SK-N-SH (cell line): Measurements from ENCODE around the gene AP3S2. TPM values are rescaled to one million over a fixed set of nuclear protein-coding genes. Genes with fewer than 3 reads are reported as not detected.

Experiments used
- CTCF ChIA-PET: fragments of 300-600, 350-600 bp; formaldehyde crosslinking; extraction: SDS; loops from one replicate; lab custom pipeline; 2021; lab: Yijun Ruan, JAX
- POLR2A ChIA-PET: fragments of 350-600 bp; sonication (Branson Sonifier 250); formaldehyde crosslinking; extraction: SDS; loops from one replicate; lab custom pipeline; 2020; ENCODE audit warnings: antibody characterized with exemption, inconsistent platforms; lab: Yijun Ruan, JAX
- DNase-seq: peaks from one replicate; pipeline ENCODE4 v3.0.0; 2012
- H2AFZ ChIP-seq: fragments of 200-600 bp; sonication (generic); 2 replicates; pipeline ENCODE4 v1.8.1; 2016; ENCODE audit warnings: antibody characterized with exemption, mild to moderate bottlenecking, low read depth
- H3F3A ChIP-seq: fragments of 200-600 bp; sonication (generic); replicated peaks from 2 replicates; pipeline ENCODE3; 2016; ENCODE audit warnings: antibody characterized with exemption, mild to moderate bottlenecking; ENCODE audit not compliant: insufficient read depth
- H3K27ac ChIP-seq, 2 experiments: fragments of 200-500 bp in 1 of 2; fragments of 200-600 bp in 1 of 2; sonication (Bioruptor generic) in 1 of 2; sonication (generic), shearing (Covaris generic) in 1 of 2; 2 replicates each; pipeline versions ENCODE4 v1.5.1 to v1.6.1; 2014 to 2016; ENCODE audit warnings: low read depth in 2 of 2, inconsistent platforms in 1 of 2, low read length in 1 of 2, mild to moderate bottlenecking in 1 of 2, mixed read lengths in 1 of 2
- H3K27me3 ChIP-seq: fragments of 200-600 bp; sonication (generic), shearing (Covaris generic); 2 replicates; pipeline ENCODE4 v1.6.1; 2016; ENCODE audit warnings: mixed run types; ENCODE audit not compliant: insufficient read depth
- H3K36me3 ChIP-seq, 2 experiments: fragments of 200-500 bp in 1 of 2; fragments of 200-600 bp in 1 of 2; sonication (Bioruptor generic) in 1 of 2; sonication (generic) in 1 of 2; replicated peaks in 1 of 2; 2 replicates each; pipeline versions ENCODE3 to v1.5.1; 2014 to 2016; ENCODE audit warnings: low read length in 1 of 2, mild to moderate bottlenecking in 1 of 2; ENCODE audit not compliant: insufficient read depth in 2 of 2, control insufficient read depth in 1 of 2
- H3K4me1 ChIP-seq, 2 experiments: fragments of 200-500 bp in 1 of 2; fragments of 200-600 bp in 1 of 2; sonication (Bioruptor generic) in 1 of 2; sonication (generic), shearing (Covaris generic) in 1 of 2; 2 replicates each; pipeline versions ENCODE4 v1.5.1 to v1.6.1; 2014 to 2016; ENCODE audit warnings: low read depth in 1 of 2, low read length in 1 of 2, mixed run types in 1 of 2; ENCODE audit not compliant: insufficient read depth in 2 of 2, control insufficient read depth in 1 of 2
- H3K4me2 ChIP-seq: fragments of 200-600 bp; sonication (generic), shearing (Covaris generic); 2 replicates; pipeline ENCODE4 v1.6.1; 2017; ENCODE audit warnings: mixed run types
- H3K4me3 ChIP-seq, 2 experiments: fragments of 200-500 bp in 1 of 2; fragments of 200-600 bp in 1 of 2; sonication (Bioruptor generic) in 1 of 2; sonication (generic), shearing (Covaris generic) in 1 of 2; 2 replicates each; pipeline versions ENCODE4 v1.5.1 to v1.8.1; 2014 to 2016; ENCODE audit warnings: low read depth in 2 of 2, inconsistent platforms in 1 of 2, low read length in 1 of 2, mild to moderate bottlenecking in 1 of 2, mixed read lengths in 1 of 2, moderate library complexity in 1 of 2
- H3K79me2 ChIP-seq: fragments of 200-600 bp; sonication (generic); 2 replicates; pipeline ENCODE4 v1.8.1; 2017; ENCODE audit warnings: mild to moderate bottlenecking; ENCODE audit not compliant: insufficient read depth
- H3K9ac ChIP-seq: fragments of 200-600 bp; sonication (generic); 2 replicates; pipeline ENCODE4 v1.6.1; 2017; ENCODE audit warnings: mixed run types
- H3K9me2 ChIP-seq: fragments of 200-600 bp; sonication (generic); 2 replicates; pipeline ENCODE4 v1.6.1; 2017; ENCODE audit warnings: mixed run types
- H3K9me3 ChIP-seq: fragments of 200-600 bp; sonication (generic); 2 replicates; pipeline ENCODE4 v1.6.1; 2017; ENCODE audit warnings: mixed run types, mild to moderate bottlenecking, moderate library complexity
- H4K20me1 ChIP-seq: fragments of 200-600 bp; sonication (generic); 2 replicates; pipeline ENCODE4 v1.6.1; 2017; ENCODE audit warnings: mild to moderate bottlenecking, mixed run types; ENCODE audit not compliant: insufficient read depth
- EP300 ChIP-seq, 2 experiments: IDR thresholded peaks; 2 replicates each; pipeline versions ENCODE4 v1.4.0 to v1.6.1; 2012; ENCODE audit warnings: borderline replicate concordance in 1 of 2, low read depth in 1 of 2, low read length in 1 of 2
- FOXM1 ChIP-seq: IDR thresholded peaks from 2 replicates; pipeline ENCODE4 v1.4.0; 2012; ENCODE audit warnings: low read depth, mild to moderate bottlenecking
- GATA2 ChIP-seq: sonication (generic); formaldehyde crosslinking; IDR thresholded peaks from 2 replicates; pipeline ENCODE4 v1.5.0; 2020; ENCODE audit warnings: mild to moderate bottlenecking, missing genetic modification reagents
- MAX ChIP-seq: IDR thresholded peaks from 2 replicates; pipeline ENCODE4 v1.4.0; 2012; ENCODE audit warnings: low read depth
- MEF2A ChIP-seq: IDR thresholded peaks from 2 replicates; pipeline ENCODE4 v1.4.0; 2012; ENCODE audit warnings: low read depth, borderline replicate concordance
- NFIC ChIP-seq: IDR thresholded peaks from 2 replicates; pipeline ENCODE4 v1.4.0; 2012; ENCODE audit warnings: borderline replicate concordance
- PBX3 ChIP-seq: IDR thresholded peaks from 2 replicates; pipeline ENCODE4; 2012
- RAD21 ChIP-seq: IDR thresholded peaks from 2 replicates; pipeline ENCODE4 v1.6.1; 2012; ENCODE audit warnings: mild to moderate bottlenecking, low read length
- SIN3A ChIP-seq: IDR thresholded peaks from 2 replicates; pipeline ENCODE4 v1.6.1; 2012; ENCODE audit warnings: low read depth, mild to moderate bottlenecking, low read length, moderate library complexity, borderline replicate concordance
- YY1 ChIP-seq: IDR thresholded peaks from 2 replicates; pipeline ENCODE4 v1.4.0; 2012; ENCODE audit warnings: low read depth, mild to moderate bottlenecking
- WGBS: methylation state at CpG from one replicate; pipeline ENCODE4 v1.1.6; 2017; ENCODE audit warnings: low lambda C conversion rate; 5-methylcytosine and 5-hydroxymethylcytosine counted together
- polyA plus RNA-seq, 3 experiments: library from polyadenylated mRNA; depleted of rRNA; stranded (reverse); fragments of >200 nt; gene quantifications; 2 replicates each; pipeline ENCODE4 v1.2.3, GENCODE V29; 2012
- TF ChIP-seq, protein P1 (sequence below): fragments of 200-600 bp; sonication (generic); IDR thresholded peaks from 2 replicates; pipeline ENCODE4 v1.6.1; 2017; ENCODE audit warnings: antibody characterized with exemption, mild to moderate bottlenecking, moderate library complexity
- TF ChIP-seq, protein P2 (sequence below): IDR thresholded peaks from 2 replicates; pipeline ENCODE4 v1.4.0; 2012; ENCODE audit warnings: low read depth, borderline replicate concordance

The AP3S2 gene
- polyA plus RNA-seq, 1 of the 3 experiments (the other 2 are of a cell fraction) = 11.9 TPM

DNA sequence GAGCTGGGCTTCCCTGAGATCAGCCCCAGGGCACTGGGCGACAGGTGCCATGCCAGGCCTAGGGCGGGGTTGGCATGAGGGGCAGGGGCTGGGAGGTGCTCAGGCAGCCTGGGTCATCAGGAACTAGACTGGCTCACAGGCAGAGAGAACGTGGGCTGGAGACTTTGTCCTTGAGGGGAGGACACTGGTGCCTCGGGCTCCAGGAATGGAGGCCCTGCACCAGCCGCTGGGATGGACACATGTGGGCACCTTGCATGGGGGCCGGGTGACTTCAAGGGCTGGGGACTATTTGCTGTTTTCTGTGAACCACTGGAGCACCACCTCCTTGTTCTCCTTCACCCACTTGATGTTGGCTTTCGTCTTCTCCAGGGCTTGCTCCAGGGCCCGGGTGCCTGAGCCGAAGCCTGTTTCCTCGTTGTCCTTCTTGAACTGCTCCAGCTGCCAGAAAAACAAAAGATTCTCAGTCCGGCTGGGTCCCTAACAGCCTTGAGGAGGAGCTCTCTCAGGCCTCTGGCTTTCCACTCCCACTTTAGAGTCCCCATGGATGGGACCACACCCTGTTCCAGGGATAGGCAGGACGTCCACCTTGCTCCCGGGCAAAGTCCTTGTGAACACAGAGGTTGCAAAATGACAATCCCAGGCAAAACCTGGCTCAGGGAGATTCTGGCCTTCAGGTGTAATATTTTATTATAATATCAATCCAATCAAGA is 108.6 kb downstream of the AP3S2 start:
- no peaks in the 10 kb centered on the region for H3K27me3 ChIP-seq
- H3K4me2 ChIP-seq = no peak overlapping the region
- no peaks in the 10 kb centered on the region for H3K9me2 ChIP-seq
- H4K20me1 ChIP-seq = no peaks in the 10 kb centered on the region
- no peaks in the 10 kb centered on the region; a peak in 1 of 4 replicates for H3K4me1 ChIP-seq
- TF ChIP-seq, protein P1, sequence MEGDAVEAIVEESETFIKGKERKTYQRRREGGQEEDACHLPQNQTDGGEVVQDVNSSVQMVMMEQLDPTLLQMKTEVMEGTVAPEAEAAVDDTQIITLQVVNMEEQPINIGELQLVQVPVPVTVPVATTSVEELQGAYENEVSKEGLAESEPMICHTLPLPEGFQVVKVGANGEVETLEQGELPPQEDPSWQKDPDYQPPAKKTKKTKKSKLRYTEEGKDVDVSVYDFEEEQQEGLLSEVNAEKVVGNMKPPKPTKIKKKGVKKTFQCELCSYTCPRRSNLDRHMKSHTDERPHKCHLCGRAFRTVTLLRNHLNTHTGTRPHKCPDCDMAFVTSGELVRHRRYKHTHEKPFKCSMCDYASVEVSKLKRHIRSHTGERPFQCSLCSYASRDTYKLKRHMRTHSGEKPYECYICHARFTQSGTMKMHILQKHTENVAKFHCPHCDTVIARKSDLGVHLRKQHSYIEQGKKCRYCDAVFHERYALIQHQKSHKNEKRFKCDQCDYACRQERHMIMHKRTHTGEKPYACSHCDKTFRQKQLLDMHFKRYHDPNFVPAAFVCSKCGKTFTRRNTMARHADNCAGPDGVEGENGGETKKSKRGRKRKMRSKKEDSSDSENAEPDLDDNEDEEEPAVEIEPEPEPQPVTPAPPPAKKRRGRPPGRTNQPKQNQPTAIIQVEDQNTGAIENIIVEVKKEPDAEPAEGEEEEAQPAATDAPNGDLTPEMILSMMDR = no peak
- no peak for TF ChIP-seq SIN3A
- TF ChIP-seq RAD21 = no peak
- no peak for TF ChIP-seq YY1
- no peak for TF ChIP-seq NFIC
- TF ChIP-seq GATA2 (CRISPR knock-in tag) = no peak
- no peak for TF ChIP-seq MEF2A
- TF ChIP-seq PBX3 = no peak
- TF ChIP-seq FOXM1 = no peak
- TF ChIP-seq, all 33 proteins: peak for 0
- peaks cover 12% of the 10 kb centered on the region; the same call in 1 of the 2 replicates for H3K9me3 ChIP-seq
- H3K9ac ChIP-seq = no peak overlapping the region
- DNase-seq = no peak
- H2AFZ ChIP-seq = no peak overlapping the region
- H3F3A ChIP-seq = peaks cover 12% of the 10 kb centered on the region
- H3K4me3 ChIP-seq = no peak overlapping the region
- ChIA-PET POLR2A (no interaction called here), CTCF (interaction anchor here (1.2 to 1.9 kb wide), 3 partner anchors 12 to 24 kb away, joined by 3 to 7 read pairs (median 5); no protein-coding TSS in a partner anchor)
- WGBS = 83% methylated on average over 11 of the region's 13 CpGs
- peaks cover 0 to 14% of the 10 kb centered on the region in 2 experiments for H3K36me3 ChIP-seq
- H3K79me2 ChIP-seq = no peaks in the 10 kb centered on the region
- no peak overlapping the region for H3K27ac ChIP-seq

DNA sequence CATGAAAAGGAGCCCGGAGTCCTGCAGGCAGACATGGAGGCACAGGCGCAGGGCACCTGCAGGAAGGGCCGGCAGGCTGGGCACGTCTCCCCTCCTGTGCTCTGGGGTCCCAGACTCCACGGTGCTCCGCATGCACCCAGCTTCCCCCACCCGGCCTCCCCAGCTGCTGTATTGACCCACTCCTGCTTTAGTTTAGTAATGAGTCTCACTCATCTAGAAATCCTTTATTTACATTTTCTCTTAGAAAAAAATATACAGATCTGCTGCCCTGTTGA is 109.2 kb downstream of the AP3S2 start:
- no peak for DNase-seq
- Histone ChIP-seq H3K27ac (no peak overlapping the region), H2AFZ (no peak overlapping the region), H3K4me3 (no peak overlapping the region), H3K36me3 (peaks cover 0 to 14% of the 10 kb centered on the region in 2 experiments), H3K27me3 (no peaks in the 10 kb centered on the region), H3K79me2 (no peaks in the 10 kb centered on the region), H3K4me2 (no peak overlapping the region), H3F3A (peaks cover 12% of the 10 kb centered on the region), H3K4me1 (no peaks in the 10 kb centered on the region; a peak in 1 of 4 replicates), H3K9me2 (no peaks in the 10 kb centered on the region), H4K20me1 (no peaks in the 10 kb centered on the region), H3K9me3 (peaks cover 12% of the 10 kb centered on the region; the same call in 1 of the 2 replicates), H3K9ac (no peak overlapping the region)
- TF ChIP-seq MAX = no peak
- TF ChIP-seq, protein P2, sequence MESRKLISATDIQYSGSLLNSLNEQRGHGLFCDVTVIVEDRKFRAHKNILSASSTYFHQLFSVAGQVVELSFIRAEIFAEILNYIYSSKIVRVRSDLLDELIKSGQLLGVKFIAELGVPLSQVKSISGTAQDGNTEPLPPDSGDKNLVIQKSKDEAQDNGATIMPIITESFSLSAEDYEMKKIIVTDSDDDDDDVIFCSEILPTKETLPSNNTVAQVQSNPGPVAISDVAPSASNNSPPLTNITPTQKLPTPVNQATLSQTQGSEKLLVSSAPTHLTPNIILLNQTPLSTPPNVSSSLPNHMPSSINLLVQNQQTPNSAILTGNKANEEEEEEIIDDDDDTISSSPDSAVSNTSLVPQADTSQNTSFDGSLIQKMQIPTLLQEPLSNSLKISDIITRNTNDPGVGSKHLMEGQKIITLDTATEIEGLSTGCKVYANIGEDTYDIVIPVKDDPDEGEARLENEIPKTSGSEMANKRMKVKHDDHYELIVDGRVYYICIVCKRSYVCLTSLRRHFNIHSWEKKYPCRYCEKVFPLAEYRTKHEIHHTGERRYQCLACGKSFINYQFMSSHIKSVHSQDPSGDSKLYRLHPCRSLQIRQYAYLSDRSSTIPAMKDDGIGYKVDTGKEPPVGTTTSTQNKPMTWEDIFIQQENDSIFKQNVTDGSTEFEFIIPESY = no peak
- TF ChIP-seq MEF2A = no peak
- no peak for TF ChIP-seq EP300 (IDR thresholded peaks at IDR 0.05; ENCODE audit: borderline replicate concordance in 1 of 2, low read depth in 1 of 2, low read length in 1 of 2)
- TF ChIP-seq SIN3A = no peak
- 82% methylated on average over 3 of the region's 7 CpGs for WGBS
- POLR2A ChIA-PET = no interaction called here
- CTCF ChIA-PET = interaction anchor here (1.1 to 1.9 kb wide), 4 partner anchors 11 to 43 kb away, joined by 3 to 7 read pairs (median 4); no protein-coding TSS in a partner anchor
